ENCODE measurements around the gene UST.
"Not testable (repeated sequence)": the region's sequence is repeated elsewhere in the genome, so short reads cannot be mapped to it uniquely, and the experiment has no call there.

Gene UST

GRCh38 chr6:148904896-148905870, 158.4 kb downstream of the UST start:
- TF ChIP-seq, protein P1, sequence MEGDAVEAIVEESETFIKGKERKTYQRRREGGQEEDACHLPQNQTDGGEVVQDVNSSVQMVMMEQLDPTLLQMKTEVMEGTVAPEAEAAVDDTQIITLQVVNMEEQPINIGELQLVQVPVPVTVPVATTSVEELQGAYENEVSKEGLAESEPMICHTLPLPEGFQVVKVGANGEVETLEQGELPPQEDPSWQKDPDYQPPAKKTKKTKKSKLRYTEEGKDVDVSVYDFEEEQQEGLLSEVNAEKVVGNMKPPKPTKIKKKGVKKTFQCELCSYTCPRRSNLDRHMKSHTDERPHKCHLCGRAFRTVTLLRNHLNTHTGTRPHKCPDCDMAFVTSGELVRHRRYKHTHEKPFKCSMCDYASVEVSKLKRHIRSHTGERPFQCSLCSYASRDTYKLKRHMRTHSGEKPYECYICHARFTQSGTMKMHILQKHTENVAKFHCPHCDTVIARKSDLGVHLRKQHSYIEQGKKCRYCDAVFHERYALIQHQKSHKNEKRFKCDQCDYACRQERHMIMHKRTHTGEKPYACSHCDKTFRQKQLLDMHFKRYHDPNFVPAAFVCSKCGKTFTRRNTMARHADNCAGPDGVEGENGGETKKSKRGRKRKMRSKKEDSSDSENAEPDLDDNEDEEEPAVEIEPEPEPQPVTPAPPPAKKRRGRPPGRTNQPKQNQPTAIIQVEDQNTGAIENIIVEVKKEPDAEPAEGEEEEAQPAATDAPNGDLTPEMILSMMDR (IDR thresholded peaks at IDR 0.05; ENCODE audit: low read depth, low read length), result no peak
- DNase-seq (ENCODE audit: extremely low read depth, low read depth), result no peak

DNA sequence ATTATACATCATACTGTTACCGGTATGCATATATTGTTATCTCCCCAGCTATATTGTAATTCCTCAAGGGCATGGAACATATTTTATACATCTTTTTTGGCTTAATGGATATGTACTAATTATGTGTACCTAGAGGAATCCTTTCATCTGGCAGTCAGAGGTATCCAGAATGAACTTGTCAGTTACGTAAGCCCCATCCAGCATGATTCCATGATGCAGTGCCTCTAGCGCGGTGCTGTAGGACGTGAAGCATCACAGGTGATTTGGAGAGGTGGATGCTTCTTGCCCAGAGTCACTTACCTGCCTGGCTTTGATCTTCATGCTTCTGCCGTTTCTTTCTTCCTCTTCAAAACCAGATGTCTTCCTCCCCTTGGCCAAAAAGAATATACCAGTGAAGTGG, 159.1 kb downstream of the UST start:
- TF ChIP-seq, protein P1 (IDR thresholded peaks at IDR 0.05; ENCODE audit: low read depth, low read length), result no peak
- no peak for DNase-seq (ENCODE audit: extremely low read depth, low read depth)

- DNase-seq (ENCODE audit: extremely low read depth, low read depth), result no peak
- TF ChIP-seq, protein P1 (IDR thresholded peaks at IDR 0.05; ENCODE audit: low read depth, low read length), result no peak
Measured at GRCh38 chr6:148906386-148906785, 159.6 kb downstream of the UST start.

DNA sequence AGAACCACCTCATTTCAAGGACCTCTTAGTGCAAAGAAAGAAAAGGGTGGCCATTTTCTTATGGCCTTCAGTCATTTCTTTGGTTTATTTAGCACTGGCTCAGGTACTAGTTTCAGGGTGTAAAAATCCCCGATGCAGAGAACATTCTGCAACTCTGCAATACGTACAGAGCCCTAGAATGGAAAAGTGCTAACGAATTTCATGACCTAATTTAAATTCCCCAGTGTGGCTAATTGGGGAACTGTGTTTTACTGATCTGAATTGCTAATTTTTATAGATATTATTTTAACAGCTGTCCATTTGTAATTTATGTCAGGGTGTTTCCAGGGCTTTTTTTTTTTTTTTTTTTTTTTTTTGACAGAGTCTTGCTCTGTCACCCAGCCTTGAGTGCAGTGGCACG, 160.7 kb downstream of the UST start:
- no peak for DNase-seq (ENCODE audit: extremely low read depth, low read depth)
- TF ChIP-seq, protein P1 (IDR thresholded peaks at IDR 0.05; ENCODE audit: low read depth, low read length), result no peak

GRCh38 chr6:148912252-148912651, 165.4 kb downstream of the UST start:
- TF ChIP-seq, protein P1 (IDR thresholded peaks at IDR 0.05; ENCODE audit: low read depth, low read length), result no peak
- DNase-seq (ENCODE audit: extremely low read depth, low read depth), result no peak

- TF ChIP-seq, protein P1 (IDR thresholded peaks at IDR 0.05; ENCODE audit: low read depth, low read length), result no peak
Measured at GRCh38 chr6:148915810-148916209, 169.0 kb downstream of the UST start.

DNA sequence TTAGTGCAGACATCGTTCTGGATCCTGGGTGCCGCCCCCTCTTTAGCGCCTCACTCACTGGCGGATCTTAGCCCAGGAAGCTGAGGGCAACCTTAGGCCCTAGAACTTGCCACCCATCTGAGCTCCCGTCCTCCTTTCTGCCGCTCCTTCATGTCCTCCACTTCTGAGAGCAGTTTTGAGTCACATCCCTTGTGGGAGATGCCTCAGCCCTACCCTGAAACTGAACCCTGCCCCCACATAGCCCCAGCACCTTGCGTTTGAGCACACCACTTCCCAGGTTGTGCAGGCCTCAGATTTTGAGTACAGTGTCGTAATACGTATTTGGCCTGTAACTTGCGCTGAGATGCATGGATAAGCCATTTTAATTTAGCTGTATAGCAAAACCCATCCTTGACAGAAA, 169.7 kb downstream of the UST start:
- DNase-seq (ENCODE audit: extremely low read depth, low read depth), result not testable (repeated sequence)

More at GRCh38 chr6:148915810-148916209, 169.0 kb downstream of the UST start:
- no peak for DNase-seq (ENCODE audit: extremely low read depth, low read depth)
